ENCODE data around the gene GABRA4.
A peak's percentile ranks its signal among the peaks of the same experiment; 100 is the strongest.

Gene GABRA4

GRCh38 chr4:46977245-46977644 lies 16.1 kb downstream of the GABRA4 start:
- DNase-seq, result no peak

- no peak for DNase-seq
Measured at GRCh38 chr4:46975812-46976553, 17.4 kb downstream of the GABRA4 start.

- DNase-seq, result no peak
Measured at GRCh38 chr4:46974891-46975543, 18.4 kb downstream of the GABRA4 start.

GRCh38 chr4:46968847-46969246 lies 24.5 kb downstream of the GABRA4 start:
- DNase-seq, result no peak

- DNase-seq, result no peak
Measured at GRCh38 chr4:46967631-46968030, 25.8 kb downstream of the GABRA4 start.

- DNase-seq, result no peak
Measured at GRCh38 chr4:46958742-46959488, 34.5 kb downstream of the GABRA4 start.

- DNase-seq, result no peak
Measured at GRCh38 chr4:46956451-46956850, 36.9 kb downstream of the GABRA4 start.

- no peak for DNase-seq
Measured at GRCh38 chr4:46955601-46956000, 37.8 kb downstream of the GABRA4 start.

- no peak for DNase-seq
Measured at GRCh38 chr4:46954643-46955042, 38.7 kb downstream of the GABRA4 start.

GRCh38 chr4:46953564-46953963 lies 39.8 kb downstream of the GABRA4 start:
- DNase-seq, result no peak

- DNase-seq, result no peak
Measured at GRCh38 chr4:46952451-46952850, 40.9 kb downstream of the GABRA4 start.

GRCh38 chr4:46950826-46951225 lies 42.6 kb downstream of the GABRA4 start:
- no peak for DNase-seq

- no peak for DNase-seq
Measured at GRCh38 chr4:46949822-46950221, 43.6 kb downstream of the GABRA4 start.

GRCh38 chr4:46947541-46947940 lies 45.8 kb downstream of the GABRA4 start:
- no peak for DNase-seq

GRCh38 chr4:46946919-46947536 lies 46.4 kb downstream of the GABRA4 start:
- DNase-seq, result no peak

GRCh38 chr4:46945062-46945461 lies 48.3 kb downstream of the GABRA4 start:
- DNase-seq, result no peak

GRCh38 chr4:46944345-46944744 lies 49.0 kb downstream of the GABRA4 start:
- DNase-seq, result no peak

GRCh38 chr4:46937493-46937892 lies 55.9 kb downstream of the GABRA4 start:
- DNase-seq, result no peak

- no peak for DNase-seq
Measured at GRCh38 chr4:46934726-46935125, 58.7 kb downstream of the GABRA4 start.

GRCh38 chr4:46933686-46934085 lies 59.7 kb downstream of the GABRA4 start:
- no peak for DNase-seq

GRCh38 chr4:46931981-46932380 lies 61.4 kb downstream of the GABRA4 start:
- DNase-seq, result peak; percentile 4

GRCh38 chr4:46930891-46931290 lies 62.5 kb downstream of the GABRA4 start:
- DNase-seq, result no peak

- DNase-seq, result no peak
Measured at GRCh38 chr4:46927201-46927600, 66.2 kb downstream of the GABRA4 start.

Data from NCI-H146 (cell line).